AG04450 (cell line): ENCODE data around the gene CHAF1A. TPM values are rescaled to one million over a fixed set of nuclear protein-coding genes. Genes with fewer than 3 reads are reported as not detected.

Source experiments
- CTCF ChIA-PET: fragments of 300-600, 350-600 bp; formaldehyde crosslinking; extraction: SDS; loops from one replicate; lab custom pipeline; 2022; ENCODE audit warnings: antibody characterized with exemption, inconsistent platforms; lab: Charles Lee
- POLR2A ChIA-PET: fragments of 350-600 bp; formaldehyde crosslinking; extraction: SDS; loops from one replicate; lab custom pipeline; 2021; ENCODE audit warnings: antibody characterized with exemption, inconsistent platforms; lab: Yijun Ruan, JAX
- DNase-seq: peaks from one replicate; pipeline ENCODE4 v3.0.0-alpha.2; 2011; ENCODE audit warnings: low read depth, low spot score
- H3K27ac ChIP-seq: one replicate; pipeline ENCODE4 v1.5.1; 2012; ENCODE audit warnings: low read depth, low read length, control low read depth
- H3K27me3 ChIP-seq: one replicate; pipeline ENCODE4 v1.6.0; 2012; ENCODE audit warnings: low read length; ENCODE audit not compliant: control insufficient read depth, insufficient read depth
- H3K4me3 ChIP-seq: 2 replicates; pipeline ENCODE4 v1.5.1; 2011; ENCODE audit warnings: mild to moderate bottlenecking, low read depth, low read length, control low read depth
- H3K9me3 ChIP-seq: 2 replicates; pipeline ENCODE4 v1.5.1; 2012; ENCODE audit warnings: low read length; ENCODE audit not compliant: control insufficient read depth, insufficient read depth
- CTCF ChIP-seq: IDR thresholded peaks from 2 replicates; pipeline ENCODE4 v1.5.1; 2011; ENCODE audit warnings: low read depth, low read length, control low read depth, inconsistent platforms
- polyA plus RNA-seq: library from polyadenylated mRNA; depleted of rRNA; stranded (reverse); fragments of >200 nt; gene quantifications from 2 replicates; pipeline ENCODE4 v1.2.3, GENCODE V29; 2011

CHAF1A gene
- polyA plus RNA-seq, 1 experiment: 5.0 TPM

GRCh38 chr19:4366666-4367335, 35.6 kb upstream of the CHAF1A start:
- Histone ChIP-seq H3K4me3 (no peak overlapping the region), H3K27ac (no peak overlapping the region), H3K9me3 (no peaks in the 10 kb centered on the region; the same call in 1 of the 2 replicates), H3K27me3 (no peaks in the 10 kb centered on the region)
- no peak for DNase-seq
- TF ChIP-seq CTCF: no peak
- ChIA-PET CTCF (interaction anchor here (0.6 to 1.6 kb wide), 2 partner anchors 34 to 299 kb away, joined by 3 to 5 read pairs; no protein-coding TSS in a partner anchor), POLR2A (no interaction called here)

DNA sequence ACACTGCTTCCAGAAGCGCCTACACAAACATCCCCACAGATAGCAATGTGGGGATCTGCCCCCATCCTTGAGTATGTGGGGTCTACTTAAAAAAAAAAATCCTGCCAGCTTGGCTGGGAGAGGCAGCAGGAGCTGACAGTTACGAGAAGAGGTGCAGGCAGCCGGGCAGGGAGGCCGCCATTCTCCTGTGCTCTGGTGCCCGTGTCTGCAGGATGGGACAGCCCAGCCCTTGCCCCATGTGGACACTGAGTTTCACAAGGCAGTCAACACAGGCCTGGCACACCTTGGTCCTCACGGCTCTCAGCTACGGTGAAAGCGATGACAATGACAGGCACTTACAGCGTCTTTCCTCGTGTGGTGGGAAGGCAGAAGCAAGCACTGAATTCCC, 35.1 kb upstream of the CHAF1A start:
- no peak overlapping the region for H3K4me3 ChIP-seq
- H3K27ac ChIP-seq: no peak overlapping the region
- H3K9me3 ChIP-seq: no peaks in the 10 kb centered on the region; the same call in 1 of the 2 replicates
- CTCF ChIA-PET: interaction anchor here (0.6 to 1.6 kb wide), 3 partner anchors 15 to 298 kb away, joined by 3 to 5 read pairs (median 3); no protein-coding TSS in a partner anchor
- POLR2A ChIA-PET: no interaction called here
- no peaks in the 10 kb centered on the region for H3K27me3 ChIP-seq
- TF ChIP-seq CTCF: no peak
- no peak for DNase-seq

GRCh38 chr19:4367781-4368127, 34.7 kb upstream of the CHAF1A start:
- no peak for TF ChIP-seq CTCF
- ChIA-PET CTCF (interaction anchor here (1.4 kb wide), 1 partner anchor 16 kb away, joined by 3 read pairs; no protein-coding TSS in a partner anchor), POLR2A (no interaction called here)
- Histone ChIP-seq H3K27ac (no peak overlapping the region), H3K27me3 (no peaks in the 10 kb centered on the region), H3K4me3 (no peak overlapping the region), H3K9me3 (no peaks in the 10 kb centered on the region; the same call in 1 of the 2 replicates)
- DNase-seq: no peak

DNA sequence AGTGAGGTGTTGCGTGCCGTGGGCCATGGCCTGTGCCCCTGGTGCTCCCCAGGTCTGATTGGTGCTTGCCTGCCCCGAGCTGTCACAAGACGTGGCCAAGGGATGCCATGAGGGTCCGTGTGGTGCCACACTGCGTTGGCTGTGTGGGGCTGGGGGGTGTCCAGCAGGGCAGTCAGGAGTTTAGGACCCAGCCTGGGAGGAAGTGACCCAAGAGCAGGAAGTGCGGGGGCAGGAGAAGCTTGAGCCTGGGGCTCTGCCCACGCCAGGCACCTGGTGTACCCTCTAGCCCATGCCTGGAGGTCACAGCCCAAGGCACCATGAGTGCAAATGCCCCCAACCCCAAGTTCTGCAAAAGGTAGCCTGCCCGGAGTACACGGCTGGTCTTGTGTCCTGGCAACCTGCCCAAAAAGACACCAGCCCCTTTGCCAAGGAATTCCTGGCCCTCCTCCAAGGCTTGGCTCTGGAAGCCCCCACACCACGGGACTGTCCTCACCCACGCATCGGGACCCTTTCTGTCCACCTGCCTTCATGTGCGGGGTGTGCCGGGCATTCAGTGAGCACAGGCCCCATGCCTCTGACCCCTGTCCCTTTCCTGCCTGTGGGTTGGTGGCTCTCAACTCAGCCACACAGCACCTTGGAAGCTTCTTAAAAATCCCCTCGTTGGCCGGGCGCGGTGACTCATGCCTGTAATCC, 34.2 kb upstream of the CHAF1A start:
- CTCF ChIA-PET: interaction anchor here (1.4 kb wide), 1 partner anchor 16 kb away, joined by 3 read pairs; no protein-coding TSS in a partner anchor
- Histone ChIP-seq H3K9me3 (no peaks in the 10 kb centered on the region; the same call in 1 of the 2 replicates), H3K27me3 (no peaks in the 10 kb centered on the region), H3K4me3 (no peak overlapping the region), H3K27ac (no peak overlapping the region)
- no peak for DNase-seq
- POLR2A ChIA-PET: interaction anchor here (0.6 to 0.9 kb wide), 2 partner anchors 30 to 76 kb away, joined by 3 to 4 read pairs; no protein-coding TSS in a partner anchor
- TF ChIP-seq CTCF: no peak
